NCI-H226 (cell line): ENCODE data around the gene TYW1B.
"Not testable (repeated sequence)": the region's sequence is repeated elsewhere in the genome, so short reads cannot be mapped to it uniquely, and the experiment has no call there.

ENCODE experiments used
- DNase-seq: peaks from one replicate; pipeline ENCODE4 v3.0.0-alpha.2; 2015

Gene TYW1B, protein sequence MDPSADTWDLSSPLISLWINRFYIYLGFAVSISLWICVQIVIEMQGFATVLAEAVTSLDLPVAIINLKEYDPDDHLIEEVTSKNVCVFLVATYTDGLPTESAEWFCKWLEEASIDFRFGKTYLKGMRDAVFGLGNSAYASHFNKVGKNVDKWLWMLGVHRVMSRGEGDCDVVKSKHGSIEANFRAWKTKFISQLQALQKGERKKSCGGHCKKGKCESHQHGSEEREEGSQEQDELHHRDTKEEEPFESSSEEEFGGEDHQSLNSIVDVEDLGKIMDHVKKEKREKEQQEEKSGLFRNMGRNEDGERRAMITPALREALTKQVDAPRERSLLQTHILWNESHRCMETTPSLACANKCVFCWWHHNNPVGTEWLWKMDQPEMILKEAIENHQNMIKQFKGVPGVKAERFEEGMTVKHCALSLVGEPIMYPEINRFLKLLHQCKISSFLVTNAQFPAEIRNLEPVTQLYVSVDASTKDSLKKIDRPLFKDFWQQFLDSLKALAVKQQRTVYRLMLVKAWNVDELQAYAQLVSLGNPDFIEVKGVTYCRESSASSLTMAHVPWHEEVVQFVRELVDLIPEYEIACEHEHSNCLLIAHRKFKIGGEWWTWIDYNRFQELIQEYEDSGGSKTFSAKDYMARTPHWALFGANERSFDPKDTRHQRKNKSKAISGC

DNA sequence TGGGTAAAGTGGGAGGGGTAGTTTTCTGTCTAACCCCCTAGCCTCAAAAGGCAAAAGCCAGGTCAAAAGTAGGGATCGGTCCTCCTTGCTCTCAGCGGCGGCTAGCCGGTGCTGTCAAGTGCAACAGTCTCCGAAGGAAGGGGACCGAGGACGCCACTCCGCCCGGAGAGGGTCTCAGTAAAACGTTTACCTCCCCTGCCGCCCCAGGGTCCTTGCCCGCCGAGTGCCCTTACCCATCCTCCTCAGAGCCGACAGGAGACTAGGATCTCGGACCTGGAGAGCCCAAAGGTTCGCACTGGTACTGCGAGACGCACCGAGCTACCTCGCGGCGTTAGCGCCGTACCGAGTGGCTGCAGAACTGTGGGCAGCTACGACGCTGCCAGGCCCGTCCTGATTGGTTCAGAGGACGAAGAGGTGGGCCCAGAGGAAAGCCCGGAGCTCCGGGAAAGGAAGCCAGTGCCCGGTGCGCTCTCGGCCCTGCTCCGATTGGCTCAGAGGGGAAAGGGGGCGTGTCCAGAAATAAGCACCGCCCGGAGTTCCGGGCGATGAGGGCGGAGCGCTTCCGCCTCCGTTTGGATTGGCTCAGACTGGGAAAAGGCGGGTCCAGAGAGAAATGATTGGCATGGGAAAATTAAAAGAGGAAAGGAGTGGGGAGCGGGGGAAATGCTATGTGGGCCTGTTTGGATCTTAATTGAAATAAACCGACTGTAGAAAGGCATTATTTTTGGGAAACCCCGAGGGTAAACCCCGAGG is at the start of gene TYW1B:
Gene TYW1B, minus strand, starts transcription at position 362 of the 753 bp plus-strand sequence. Its CDS starts 125 bp downstream, at position 237.
- DNase-seq, result peak; percentile 98

- not testable (repeated sequence) for DNase-seq
Observed at GRCh38 chr7:72867591-72867990, 39.6 kb upstream of the TYW1B start.

DNA sequence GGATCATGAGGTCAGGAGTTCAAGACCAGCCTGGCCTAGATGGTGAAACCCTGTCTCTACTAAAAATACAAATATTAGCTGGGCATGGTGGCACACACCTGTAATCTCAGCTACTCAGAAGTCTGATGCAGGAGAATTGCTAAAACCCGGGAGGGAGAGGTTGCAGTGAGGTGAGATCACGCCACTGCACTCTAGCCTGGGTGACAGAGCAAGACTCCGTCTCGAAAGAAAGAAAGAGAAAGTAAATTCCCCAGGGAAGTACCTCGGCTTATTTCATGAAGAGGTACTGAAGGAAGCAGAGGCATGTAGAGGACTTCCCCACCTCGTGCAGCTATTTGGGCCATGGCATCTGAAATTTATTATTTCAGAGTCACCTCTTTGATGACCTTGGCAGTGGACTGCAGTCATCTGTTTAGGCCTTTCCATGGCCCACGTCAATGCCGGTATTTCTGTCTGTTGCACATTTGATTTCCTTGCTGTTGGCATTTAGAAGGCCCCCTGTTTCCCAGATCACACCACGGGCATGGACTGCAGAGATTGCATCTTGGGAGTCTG is 30.9 kb upstream of the TYW1B start:
- DNase-seq, result not testable (repeated sequence)

DNA sequence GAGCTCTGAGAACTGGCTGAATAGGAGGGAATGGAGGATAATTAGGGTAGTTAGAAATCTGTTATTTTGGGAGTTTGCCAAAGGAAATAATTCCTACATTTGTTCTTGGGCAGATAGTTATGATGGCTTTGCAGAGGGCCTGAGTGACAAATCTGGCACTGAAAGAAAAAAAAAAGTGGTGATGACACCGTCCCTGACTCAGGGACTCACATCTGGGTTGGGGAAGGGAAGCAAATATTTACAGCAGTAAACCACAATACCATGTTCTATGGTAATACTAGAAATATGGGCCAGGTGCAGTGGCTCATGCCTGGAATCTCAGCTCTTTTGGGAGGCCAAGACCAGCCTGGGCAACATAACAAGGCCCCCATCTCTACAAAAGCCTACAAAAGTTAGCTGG is 29.9 kb upstream of the TYW1B start:
- DNase-seq, result not testable (repeated sequence)

DNA sequence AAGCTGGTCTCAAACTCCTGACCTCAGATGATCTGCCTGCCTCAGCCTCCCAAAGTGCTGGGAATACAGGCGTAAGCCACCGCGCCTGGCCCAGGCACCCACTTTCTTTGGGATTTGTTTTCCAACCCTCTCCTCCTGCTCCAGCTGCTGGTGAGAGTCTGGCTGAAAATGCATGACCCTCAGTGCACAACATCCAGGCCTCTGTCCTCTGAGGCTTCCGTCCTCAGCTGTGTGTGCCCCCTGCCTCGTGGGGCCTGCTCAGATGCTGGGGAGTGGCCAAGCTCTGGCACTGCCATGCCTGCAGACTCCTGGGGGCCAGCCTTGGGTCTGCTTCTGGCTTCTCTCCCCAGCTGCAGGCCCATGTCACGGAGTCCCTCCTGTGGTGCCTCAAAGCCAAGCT is 27.3 kb upstream of the TYW1B start:
- not testable (repeated sequence) for DNase-seq

DNA sequence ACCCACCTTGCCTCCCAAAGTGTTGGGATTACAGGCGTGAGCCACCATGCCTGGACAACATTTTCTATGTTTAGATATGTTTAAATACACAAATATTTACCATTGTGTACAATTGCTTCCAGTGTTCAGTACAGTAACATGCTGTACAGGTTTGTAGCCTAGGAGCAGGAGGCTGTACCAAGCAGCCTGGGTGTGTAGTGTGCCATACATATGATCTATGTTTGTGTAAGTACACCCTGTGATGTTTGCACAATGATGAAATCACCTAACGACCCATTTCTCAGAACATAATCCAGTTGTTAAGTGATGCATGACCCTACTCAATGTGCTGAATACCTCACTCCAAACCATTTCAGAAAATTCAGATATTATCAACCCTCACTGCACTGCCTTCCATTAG is 24.9 kb upstream of the TYW1B start:
- DNase-seq, result not testable (repeated sequence)

DNA sequence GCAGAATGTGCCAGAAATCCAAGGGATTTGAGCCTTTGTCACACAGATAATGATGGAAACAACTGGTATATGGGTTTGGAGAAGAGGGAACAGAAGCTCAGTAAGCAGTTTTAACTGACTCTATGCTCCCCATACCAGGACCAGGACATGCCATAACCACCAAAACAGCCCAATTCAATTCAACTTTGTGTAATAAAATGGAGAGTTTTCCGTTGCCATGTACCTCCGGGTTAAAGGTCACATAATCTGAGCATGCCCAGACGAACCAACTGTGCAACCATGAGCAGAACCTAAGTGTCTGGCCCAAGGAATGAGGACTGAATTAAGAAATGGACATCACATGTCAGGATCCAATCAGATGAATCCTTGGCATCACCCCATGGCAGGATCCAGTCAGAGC is 22.7 kb upstream of the TYW1B start:
- DNase-seq, result not testable (repeated sequence)

GRCh38 chr7:72844146-72844545 is 16.1 kb upstream of the TYW1B start:
- DNase-seq, result not testable (repeated sequence)

- not testable (repeated sequence) for DNase-seq
Observed at GRCh38 chr7:72843166-72843565, 15.2 kb upstream of the TYW1B start.

- DNase-seq, result not testable (repeated sequence)
Observed at GRCh38 chr7:72840966-72841511, 13.0 kb upstream of the TYW1B start.

- not testable (repeated sequence) for DNase-seq
Observed at GRCh38 chr7:72838315-72838714, 10.3 kb upstream of the TYW1B start.

DNA sequence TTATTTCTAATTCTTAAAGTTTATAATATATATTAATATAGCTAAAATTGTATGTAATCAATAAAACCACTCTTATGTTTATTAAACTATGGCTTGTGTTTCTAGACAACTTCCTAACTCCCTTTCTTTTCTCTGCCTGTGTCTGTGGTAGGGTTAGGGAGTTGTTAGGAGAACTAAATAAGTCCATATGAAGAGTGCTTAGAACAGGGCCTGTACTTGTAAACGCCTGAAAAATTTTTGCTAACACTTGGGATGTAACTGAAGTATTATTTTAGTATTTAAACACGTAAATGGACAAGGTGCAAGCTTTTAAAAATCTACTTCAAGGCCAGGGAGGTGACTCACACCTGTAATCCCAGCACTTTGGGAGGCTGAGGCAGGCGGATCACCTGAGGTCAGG is 9.3 kb upstream of the TYW1B start:
- DNase-seq, result not testable (repeated sequence)

DNA sequence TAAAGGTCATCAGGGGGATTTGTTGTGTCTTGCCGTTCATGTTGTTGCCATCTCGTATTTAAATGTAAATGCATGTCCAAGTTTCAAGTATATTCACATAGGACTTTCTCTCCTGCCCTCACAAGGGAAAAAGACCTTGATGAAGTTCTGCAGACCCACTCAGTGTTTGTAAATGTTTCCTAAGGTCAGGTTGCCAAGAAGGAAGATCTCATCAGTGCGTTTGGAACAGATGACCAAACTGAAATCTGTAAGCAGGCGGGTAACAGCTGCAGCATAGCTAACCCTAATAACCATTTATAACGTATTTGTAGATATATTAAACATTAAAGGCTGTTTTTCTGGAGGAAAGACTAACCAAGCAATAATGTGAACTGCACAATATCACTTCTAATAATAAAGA is 2.6 kb upstream of the TYW1B start:
- DNase-seq, result not testable (repeated sequence)

GRCh38 chr7:72829687-72830354 is 1.8 kb upstream of the TYW1B start:
- peak; percentile 66 for DNase-seq

DNA sequence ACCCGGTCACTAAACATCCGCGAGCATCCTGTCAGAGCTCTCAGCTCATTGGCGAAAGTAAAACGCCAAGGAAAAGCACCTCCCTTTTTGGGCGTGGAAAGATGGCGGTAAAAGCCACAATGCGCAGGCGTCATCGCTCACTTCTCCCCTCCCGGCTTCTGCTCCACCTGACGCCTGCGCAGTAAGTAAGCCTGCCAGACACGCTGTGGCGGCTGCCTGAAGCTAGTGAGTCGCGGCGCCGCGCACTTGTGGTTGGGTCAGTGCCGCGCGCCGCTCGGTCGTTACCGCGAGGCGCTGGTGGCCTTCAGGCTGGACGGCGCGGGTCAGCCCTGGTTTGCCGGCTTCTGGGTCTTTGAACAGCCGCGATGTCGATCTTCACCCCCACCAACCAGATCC is 1.3 kb upstream of the TYW1B start:
- DNase-seq, result peak; percentile 95

DNA sequence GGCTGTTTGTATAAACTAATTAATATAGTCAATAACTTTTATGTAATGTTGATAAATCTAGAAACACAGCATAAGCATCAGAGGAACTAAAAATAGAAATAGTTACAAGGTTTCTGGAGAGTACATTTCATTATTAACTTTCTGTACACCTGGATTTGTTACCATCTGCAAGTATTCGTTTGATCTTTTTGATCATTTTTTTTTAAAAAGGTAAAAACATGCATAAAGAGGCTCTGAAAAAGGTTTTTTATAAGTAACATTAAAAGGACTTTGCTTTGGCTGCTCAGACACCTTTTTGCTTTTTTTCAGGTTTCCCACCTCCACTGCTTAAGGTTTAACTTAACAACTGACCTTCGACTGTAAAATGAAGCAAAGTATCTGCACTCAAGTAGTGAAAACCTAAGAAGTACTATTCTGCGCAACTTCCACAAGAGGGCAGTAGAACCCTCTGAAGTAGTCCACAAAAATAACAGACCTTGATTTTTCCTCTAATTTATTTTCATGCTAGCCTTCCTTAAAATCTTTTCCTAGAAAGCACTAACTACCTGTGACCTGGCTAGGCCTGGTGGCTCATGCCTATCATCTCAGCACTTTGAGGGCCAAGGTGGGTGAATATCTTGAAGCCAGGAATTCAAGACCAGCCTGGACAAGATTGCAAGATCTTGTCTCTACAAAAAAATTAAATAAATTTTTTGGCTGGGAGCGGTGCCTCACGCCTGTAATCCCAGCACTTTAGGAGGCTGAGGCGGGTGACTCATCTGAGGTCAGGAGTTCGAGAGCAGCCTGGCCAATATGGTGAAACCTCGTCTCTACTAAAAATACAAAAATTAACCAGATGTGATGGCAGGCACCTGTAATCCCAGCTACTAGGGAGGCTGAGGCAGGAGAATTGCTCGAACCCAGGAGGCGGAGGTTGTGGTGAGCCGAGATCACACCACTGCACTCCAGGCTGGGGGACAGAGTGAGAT is 4.0 kb downstream of the TYW1B start:
- peak; percentile 7 for DNase-seq

DNA sequence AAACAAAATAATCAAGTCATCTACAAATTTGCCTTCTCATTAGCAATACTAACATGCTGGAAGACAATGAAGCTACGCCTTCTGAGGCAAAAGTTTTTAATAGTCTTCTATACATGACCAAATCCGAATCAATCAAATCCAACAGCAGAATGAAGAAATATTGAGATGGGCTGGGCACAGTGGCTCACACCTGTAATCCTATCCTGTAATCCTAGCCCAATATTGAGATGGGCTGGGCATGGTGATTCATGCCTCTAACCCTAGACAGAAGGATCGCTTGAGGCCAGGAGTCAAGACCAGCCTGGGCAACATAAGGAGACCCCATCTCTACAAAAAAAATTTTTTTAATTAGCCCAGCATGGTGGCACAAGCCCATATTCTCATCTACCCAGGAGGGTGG is 5.5 kb downstream of the TYW1B start:
- DNase-seq, result not testable (repeated sequence)

DNA sequence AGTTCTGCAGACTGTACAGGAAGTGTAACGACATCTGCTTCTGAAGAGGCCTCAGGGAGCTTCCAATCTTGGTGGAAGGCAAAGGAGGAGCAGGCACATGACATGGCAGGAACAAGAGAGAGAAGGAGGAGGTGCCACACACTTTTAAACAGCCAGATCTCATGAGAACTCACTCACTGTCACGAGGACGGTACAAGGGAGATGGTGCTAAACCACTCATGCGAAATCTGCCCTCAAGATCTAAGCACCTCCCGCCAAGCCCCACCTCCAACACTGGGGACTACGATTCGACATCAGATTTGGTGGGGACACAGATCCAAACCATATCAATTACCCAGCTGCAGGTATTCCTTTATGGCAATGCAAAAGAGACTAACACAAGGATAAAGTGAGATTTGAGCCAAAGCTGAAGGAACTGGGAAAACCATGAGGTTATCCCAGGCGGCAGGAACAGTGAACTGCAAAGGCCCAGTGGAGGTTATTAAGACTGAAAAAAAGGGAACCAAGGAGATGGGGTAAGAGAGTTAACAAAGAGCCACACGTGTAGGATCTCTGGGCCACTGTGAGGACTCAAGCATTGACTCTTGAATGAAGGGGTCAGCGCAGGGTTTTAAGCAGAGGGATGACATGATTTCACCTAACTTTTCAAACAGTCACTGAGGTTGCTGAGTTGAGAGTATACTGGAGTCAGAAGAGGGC is 9.2 kb downstream of the TYW1B start:
- DNase-seq, result not testable (repeated sequence)

DNA sequence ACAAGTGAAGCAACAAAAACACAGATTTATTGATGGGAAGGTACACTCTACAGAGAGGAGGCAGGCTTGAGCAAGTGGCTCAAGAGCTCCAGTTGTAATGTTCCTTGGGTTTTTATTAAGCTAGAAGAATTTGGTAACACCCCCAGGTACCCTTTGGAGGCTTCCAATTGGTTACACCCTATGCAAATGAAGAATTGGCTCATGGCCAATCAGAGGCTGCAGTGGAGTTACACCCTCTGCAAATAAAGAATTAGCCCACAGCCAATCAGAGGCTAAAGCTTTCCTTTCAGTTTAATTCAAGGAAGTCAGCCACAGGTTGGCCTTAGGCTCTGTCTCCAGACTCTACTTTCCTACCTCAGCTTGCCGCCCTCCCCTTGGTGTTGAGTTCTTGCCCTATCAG is 10.3 kb downstream of the TYW1B start:
- DNase-seq, result not testable (repeated sequence)
